ENCODE measurements around the gene LRRC8C. TPM values are rescaled to one million over a fixed set of nuclear protein-coding genes. Genes with fewer than 3 reads are reported as not detected.
A peak's percentile ranks its signal among the peaks of the same experiment; 100 is the strongest.
"Not testable (repeated sequence)": the region's sequence is repeated elsewhere in the genome, so short reads cannot be mapped to it uniquely, and the experiment has no call there.

LRRC8C gene
- total RNA-seq, 3 donors from 2014 or later = 1.5 to 5.0 (median 3.0) TPM

DNA sequence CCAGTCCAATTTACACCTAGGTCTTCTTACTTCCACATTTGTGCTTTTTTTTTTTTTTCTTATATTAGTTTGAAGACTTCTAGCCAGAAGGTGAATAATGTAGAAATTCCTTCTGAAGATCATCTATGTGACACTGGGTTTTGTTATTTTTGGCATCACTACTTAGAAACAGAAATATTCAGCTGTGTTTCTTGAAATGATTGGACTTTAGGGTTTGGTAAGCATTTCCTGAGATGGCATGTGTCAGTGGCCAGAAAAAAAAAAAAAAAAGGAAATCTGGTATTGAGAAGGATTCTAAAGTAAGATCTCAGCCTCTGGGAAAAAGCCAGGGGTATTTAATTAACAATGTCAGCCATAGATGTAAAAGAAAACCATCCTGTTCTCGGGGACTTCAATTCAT is 43.4 kb upstream of the LRRC8C start:
- no peak for DNase-seq
- no peaks in the 10 kb centered on the region for H3K4me1 ChIP-seq (ENCODE audit: low read depth)
- TF ChIP-seq, protein P1, sequence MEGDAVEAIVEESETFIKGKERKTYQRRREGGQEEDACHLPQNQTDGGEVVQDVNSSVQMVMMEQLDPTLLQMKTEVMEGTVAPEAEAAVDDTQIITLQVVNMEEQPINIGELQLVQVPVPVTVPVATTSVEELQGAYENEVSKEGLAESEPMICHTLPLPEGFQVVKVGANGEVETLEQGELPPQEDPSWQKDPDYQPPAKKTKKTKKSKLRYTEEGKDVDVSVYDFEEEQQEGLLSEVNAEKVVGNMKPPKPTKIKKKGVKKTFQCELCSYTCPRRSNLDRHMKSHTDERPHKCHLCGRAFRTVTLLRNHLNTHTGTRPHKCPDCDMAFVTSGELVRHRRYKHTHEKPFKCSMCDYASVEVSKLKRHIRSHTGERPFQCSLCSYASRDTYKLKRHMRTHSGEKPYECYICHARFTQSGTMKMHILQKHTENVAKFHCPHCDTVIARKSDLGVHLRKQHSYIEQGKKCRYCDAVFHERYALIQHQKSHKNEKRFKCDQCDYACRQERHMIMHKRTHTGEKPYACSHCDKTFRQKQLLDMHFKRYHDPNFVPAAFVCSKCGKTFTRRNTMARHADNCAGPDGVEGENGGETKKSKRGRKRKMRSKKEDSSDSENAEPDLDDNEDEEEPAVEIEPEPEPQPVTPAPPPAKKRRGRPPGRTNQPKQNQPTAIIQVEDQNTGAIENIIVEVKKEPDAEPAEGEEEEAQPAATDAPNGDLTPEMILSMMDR (IDR thresholded peaks at IDR 0.05) = no peak
- no peaks in the 10 kb centered on the region for H3K36me3 ChIP-seq (ENCODE audit: low read depth)
- H3K4me3 ChIP-seq = no peak overlapping the region
- intact Hi-C loops (cut with DNase I, micrococcal nuclease) = no loop called here
- H3K9me3 ChIP-seq = no peaks in the 10 kb centered on the region
- ATAC-seq = no peak

DNA sequence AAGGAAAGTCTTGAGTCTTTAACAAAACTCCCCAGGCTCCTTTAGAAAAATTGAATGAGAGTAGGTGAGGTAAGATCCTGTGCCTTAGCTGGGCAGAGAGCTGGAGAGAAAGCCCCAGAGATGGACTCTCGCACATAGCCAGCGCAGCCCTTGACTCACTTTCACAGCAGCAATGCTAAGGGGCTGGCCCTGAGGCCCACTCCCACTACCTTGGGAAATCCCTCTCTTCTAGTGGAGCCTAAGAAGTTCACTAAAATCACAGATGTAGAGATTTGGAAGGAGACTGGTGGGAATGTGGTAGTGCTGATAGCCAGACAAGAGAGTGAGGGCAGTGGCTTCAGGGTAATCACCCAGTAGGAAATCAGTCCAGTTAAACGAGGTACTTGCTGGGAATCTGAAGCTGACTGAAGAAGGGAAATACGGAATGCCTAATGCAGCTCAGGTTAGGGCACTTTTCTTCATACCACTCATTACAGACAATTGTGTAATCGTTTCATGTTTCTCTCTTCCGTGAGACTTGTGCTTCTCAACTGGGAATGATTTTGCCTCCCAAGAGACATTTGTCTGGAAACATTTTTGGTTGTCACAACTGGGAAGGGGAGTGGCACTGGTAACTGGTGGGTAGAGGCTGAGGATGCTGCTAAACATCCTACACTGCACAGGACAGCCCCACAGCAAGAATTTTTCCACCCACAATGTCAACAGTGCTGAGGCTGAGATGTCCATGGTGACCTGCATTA is 42.4 kb upstream of the LRRC8C start:
- no peaks in the 10 kb centered on the region for H3K4me1 ChIP-seq (ENCODE audit: low read depth)
- DNase-seq (no peak), ATAC-seq (no peak)
- TF ChIP-seq, protein P1 (IDR thresholded peaks at IDR 0.05) = no peak
- H3K36me3 ChIP-seq (ENCODE audit: low read depth) = no peaks in the 10 kb centered on the region
- intact Hi-C loops (cut with DNase I, micrococcal nuclease) = no loop called here
- no peaks in the 10 kb centered on the region for H3K9me3 ChIP-seq
- no peak overlapping the region for H3K4me3 ChIP-seq

DNA sequence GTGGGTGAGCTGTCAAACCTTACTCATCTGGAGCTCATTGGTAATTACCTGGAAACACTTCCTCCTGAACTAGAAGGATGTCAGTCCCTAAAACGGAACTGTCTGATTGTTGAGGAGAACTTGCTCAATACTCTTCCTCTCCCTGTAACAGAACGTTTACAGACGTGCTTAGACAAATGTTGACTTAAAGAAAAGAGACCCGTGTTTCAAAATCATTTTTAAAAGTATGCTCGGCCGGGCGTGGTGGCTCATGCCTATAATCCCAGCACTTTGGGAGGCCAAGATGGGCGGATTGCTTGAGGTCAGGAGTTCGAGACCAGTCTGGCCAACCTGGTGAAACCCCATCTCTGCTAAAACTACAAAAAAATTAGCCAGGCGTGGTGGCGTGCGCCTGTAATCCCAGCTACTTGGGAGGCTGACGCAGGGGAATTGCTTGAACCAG is 40.0 kb upstream of the LRRC8C start:
- H3K36me3 ChIP-seq (ENCODE audit: low read depth); H3K4me3 ChIP-seq; DNase-seq; H3K9me3 ChIP-seq; H3K4me1 ChIP-seq (ENCODE audit: low read depth); intact Hi-C loops (cut with DNase I, micrococcal nuclease): not testable (repeated sequence)
- ATAC-seq = peak; percentile 31

DNA sequence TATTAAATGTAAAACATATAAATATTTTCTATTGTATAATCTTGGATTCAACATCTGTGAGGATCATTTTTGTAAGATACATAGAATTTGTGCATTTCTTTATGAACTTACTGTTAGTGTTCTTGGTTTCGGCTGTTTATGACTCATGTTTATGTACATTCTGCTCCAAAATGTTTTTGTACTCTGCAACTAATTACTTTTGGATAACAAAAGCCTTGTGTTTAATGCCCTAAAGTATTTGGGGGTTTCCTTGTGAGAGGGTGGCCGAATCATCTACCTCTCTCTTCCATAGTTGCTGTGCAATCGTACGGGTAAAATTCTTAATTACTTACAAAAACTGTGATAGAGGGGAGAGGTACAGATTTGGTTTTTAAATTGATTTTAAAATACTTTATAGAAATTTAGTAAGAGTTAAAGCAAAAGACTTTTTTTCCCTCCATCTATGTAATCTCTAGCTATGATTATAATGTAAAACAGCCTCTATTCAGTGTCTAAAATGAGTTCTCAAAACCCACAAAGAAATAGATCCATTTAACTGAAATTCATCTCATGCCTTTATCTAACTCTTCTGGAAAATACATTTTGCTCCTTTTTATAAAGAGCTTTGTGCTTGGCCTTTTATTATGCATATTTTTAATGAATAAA is 38.7 kb upstream of the LRRC8C start:
- Histone ChIP-seq H3K36me3 (ENCODE audit: low read depth) (no peaks in the 10 kb centered on the region), H3K9me3 (no peaks in the 10 kb centered on the region), H3K4me3 (no peak overlapping the region), H3K4me1 (ENCODE audit: low read depth) (no peaks in the 10 kb centered on the region)
- TF ChIP-seq, protein P1 (IDR thresholded peaks at IDR 0.05) = no peak
- ATAC-seq = no peak
- no peak for DNase-seq
- intact Hi-C loops (cut with DNase I, micrococcal nuclease) = no loop called here

DNA sequence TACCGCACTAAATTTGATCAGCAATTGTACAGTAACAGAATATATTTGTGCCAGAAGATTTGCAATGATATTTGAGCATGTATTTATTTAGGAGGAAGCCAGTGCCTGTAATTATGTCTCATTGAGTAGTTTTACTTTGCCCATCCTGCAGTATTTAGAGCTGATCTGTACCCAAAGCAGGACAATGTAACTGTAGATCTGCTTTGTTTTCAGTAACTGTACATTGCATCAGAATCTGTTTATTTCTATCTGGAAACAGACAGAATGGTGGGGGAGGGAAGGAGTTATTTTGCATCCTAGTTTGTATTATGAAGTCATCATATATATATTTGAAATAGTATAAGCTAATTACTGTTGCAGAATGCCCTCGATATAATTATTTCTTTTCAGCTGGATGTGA is 36.2 kb upstream of the LRRC8C start:
- TF ChIP-seq, protein P1 (IDR thresholded peaks at IDR 0.05) = no peak
- Histone ChIP-seq H3K4me3 (no peak overlapping the region), H3K4me1 (ENCODE audit: low read depth) (no peaks in the 10 kb centered on the region), H3K9me3 (no peaks in the 10 kb centered on the region), H3K36me3 (ENCODE audit: low read depth) (no peaks in the 10 kb centered on the region)
- no peak for ATAC-seq
- intact Hi-C loops (cut with DNase I, micrococcal nuclease) = no loop called here
- no peak for DNase-seq
